ENCODE measurements around the gene RRAD. TPM values are rescaled to one million over a fixed set of nuclear protein-coding genes. Genes with fewer than 3 reads are reported as not detected.

The RRAD gene
- total and polyA plus RNA-seq, 2 experiments from 2014 or later: 0.22 to 0.70 TPM

- WGBS, 2 experiments (ENCODE audit: low coverage in 1 of 2, low lambda C conversion rate in 2 of 2, missing lambda C conversion rate in 2 of 2): 1 to 2% methylated on average over 42 to 43 of the region's 58 CpGs
- Histone ChIP-seq H2AFZ (peak within 1 kb of the TSS; percentile 91), H3F3A (ENCODE audit: insufficient read depth) (peaks cover 8% of the 10 kb centered on the region; the same call in 1 of the 2 replicates), H3K9me3 (ENCODE audit: low read depth) (no peaks in the 10 kb centered on the region), H4K20me1 (ENCODE audit: insufficient read depth) (no peaks in the 10 kb centered on the region), H3K9ac (peak within 1 kb of the TSS; percentile 81), H3K4me2 (ENCODE audit: unreplicated experiment) (peak within 1 kb of the TSS; percentile 76), H3K4me1 (ENCODE audit: insufficient read depth) (no peaks in the 10 kb centered on the region; the same call in 1 of the 2 replicates), H3K9me2 (ENCODE audit: insufficient read depth) (no peaks in the 10 kb centered on the region), H3K79me2 (ENCODE audit: insufficient read depth) (peaks cover 18% of the 10 kb centered on the region), H3K27me3 (replicated peaks; ENCODE audit: insufficient read depth) (no peaks in the 10 kb centered on the region), H3K4me3 (peak within 1 kb of the TSS; percentile 89), H3K27ac (no peak within 1 kb of the TSS), H3K36me3 (ENCODE audit: low read depth) (no peaks in the 10 kb centered on the region)
- TF ChIP-seq EZH2 (IDR thresholded peaks at IDR 0.05; ENCODE audit: insufficient read depth, poor library complexity, severe bottlenecking) (no peak), EZH2phosphoT487 (IDR thresholded peaks at IDR 0.05; ENCODE audit: insufficient read depth, low read depth) (no peak)
- DNase-seq: peak; percentile 95
- in situ Hi-C loops (cut with MboI): no loop called here
Measured at GRCh38 chr16:66880288-66881013, 44.9 kb downstream of the RRAD start, which contains the start of gene PDP2. TSS of gene PDP2 (plus strand) at chr16:66880515. CDS start at chr16:66884285, 3,770 bp downstream.

- H3K9me3 ChIP-seq (ENCODE audit: low read depth): no peaks in the 10 kb centered on the region
- no peak overlapping the region for H3K27ac ChIP-seq
- no peaks in the 10 kb centered on the region for H3K27me3 ChIP-seq (replicated peaks; ENCODE audit: insufficient read depth)
- no peaks in the 10 kb centered on the region for H3K9me2 ChIP-seq (ENCODE audit: insufficient read depth)
- in situ Hi-C loops (cut with MboI): no loop called here
- peaks cover 18% of the 10 kb centered on the region for H3F3A ChIP-seq (ENCODE audit: insufficient read depth)
- H3K36me3 ChIP-seq (ENCODE audit: low read depth): no peaks in the 10 kb centered on the region
- H3K4me3 ChIP-seq: no peak overlapping the region
- no peak overlapping the region for H2AFZ ChIP-seq
- TF ChIP-seq EZH2phosphoT487 (IDR thresholded peaks at IDR 0.05; ENCODE audit: insufficient read depth, low read depth) (no peak), EZH2 (IDR thresholded peaks at IDR 0.05; ENCODE audit: insufficient read depth, poor library complexity, severe bottlenecking) (no peak)
- DNase-seq: peak; percentile 46
- peaks cover 12% of the 10 kb centered on the region for H3K4me1 ChIP-seq (ENCODE audit: insufficient read depth)
- no peak overlapping the region for H3K4me2 ChIP-seq (ENCODE audit: unreplicated experiment)
- no peaks in the 10 kb centered on the region for H4K20me1 ChIP-seq (ENCODE audit: insufficient read depth)
- no peak overlapping the region for H3K9ac ChIP-seq
- 54 to 61% methylated on average over 5 of the region's 5 CpGs for WGBS, 2 experiments (ENCODE audit: low coverage in 1 of 2, low lambda C conversion rate in 2 of 2, missing lambda C conversion rate in 2 of 2)
- peaks cover 15% of the 10 kb centered on the region for H3K79me2 ChIP-seq (ENCODE audit: insufficient read depth)
Measured at GRCh38 chr16:66878067-66878466, 47.3 kb downstream of the RRAD start.

GRCh38 chr16:66874079-66874775, 51.1 kb downstream of the RRAD start:
- H4K20me1 ChIP-seq (ENCODE audit: insufficient read depth): no peaks in the 10 kb centered on the region
- H3K27ac ChIP-seq: peak overlapping the region; percentile 43
- DNase-seq: peak; percentile 61
- no peak overlapping the region for H3K9ac ChIP-seq
- H3K79me2 ChIP-seq (ENCODE audit: insufficient read depth): no peaks in the 10 kb centered on the region
- H2AFZ ChIP-seq: peak overlapping the region; percentile 52; the same call in 1 of the 2 replicates
- H3K27me3 ChIP-seq (replicated peaks; ENCODE audit: insufficient read depth): no peaks in the 10 kb centered on the region
- WGBS, 2 experiments (ENCODE audit: low coverage in 1 of 2, low lambda C conversion rate in 2 of 2, missing lambda C conversion rate in 2 of 2): 90 to 95% methylated on average over 1 of the region's 1 CpG
- TF ChIP-seq EZH2phosphoT487 (IDR thresholded peaks at IDR 0.05; ENCODE audit: insufficient read depth, low read depth) (no peak), EZH2 (IDR thresholded peaks at IDR 0.05; ENCODE audit: insufficient read depth, poor library complexity, severe bottlenecking) (no peak)
- peaks cover 17% of the 10 kb centered on the region for H3K4me1 ChIP-seq (ENCODE audit: insufficient read depth)
- H3K9me3 ChIP-seq (ENCODE audit: low read depth): no peaks in the 10 kb centered on the region
- in situ Hi-C loops (cut with MboI): loop anchor here (25.0 kb wide), 1 partner anchor 462 kb away; no protein-coding TSS in a partner anchor
- H3K4me2 ChIP-seq (ENCODE audit: unreplicated experiment): peak overlapping the region; percentile 36
- H3K36me3 ChIP-seq (ENCODE audit: low read depth): no peaks in the 10 kb centered on the region
- H3F3A ChIP-seq (ENCODE audit: insufficient read depth): peaks cover 22% of the 10 kb centered on the region
- no peaks in the 10 kb centered on the region for H3K9me2 ChIP-seq (ENCODE audit: insufficient read depth)
- H3K4me3 ChIP-seq: no peak overlapping the region

GRCh38 chr16:66873685-66874055, 51.7 kb downstream of the RRAD start:
- TF ChIP-seq EZH2 (IDR thresholded peaks at IDR 0.05; ENCODE audit: insufficient read depth, poor library complexity, severe bottlenecking) (no peak), EZH2phosphoT487 (IDR thresholded peaks at IDR 0.05; ENCODE audit: insufficient read depth, low read depth) (no peak)
- Histone ChIP-seq H2AFZ (no peak overlapping the region), H3K4me1 (ENCODE audit: insufficient read depth) (peaks cover 17% of the 10 kb centered on the region), H3K9me2 (ENCODE audit: insufficient read depth) (no peaks in the 10 kb centered on the region), H3K4me2 (ENCODE audit: unreplicated experiment) (no peak overlapping the region), H3K9me3 (ENCODE audit: low read depth) (no peaks in the 10 kb centered on the region), H3K36me3 (ENCODE audit: low read depth) (no peaks in the 10 kb centered on the region), H3K4me3 (no peak overlapping the region), H3K27ac (no peak overlapping the region), H3K79me2 (ENCODE audit: insufficient read depth) (no peaks in the 10 kb centered on the region), H3K9ac (no peak overlapping the region), H4K20me1 (ENCODE audit: insufficient read depth) (no peaks in the 10 kb centered on the region), H3K27me3 (replicated peaks; ENCODE audit: insufficient read depth) (no peaks in the 10 kb centered on the region), H3F3A (ENCODE audit: insufficient read depth) (peaks cover 22% of the 10 kb centered on the region)
- in situ Hi-C loops (cut with MboI): loop anchor here (25.0 kb wide), 1 partner anchor 461 kb away; no protein-coding TSS in a partner anchor
- DNase-seq: no peak
